ENCODE measurements around the gene FHAD1. TPM values are rescaled to one million over a fixed set of nuclear protein-coding genes. Genes with fewer than 3 reads are reported as not detected.

The FHAD1 gene
- total and polyA plus RNA-seq, 9 of the 15 experiments (the other 6 are each of a cell fraction or from before 2014, with no cell fraction given), result 0.32 to 2.1 (median 1.5) TPM; not detected in 1

DNA sequence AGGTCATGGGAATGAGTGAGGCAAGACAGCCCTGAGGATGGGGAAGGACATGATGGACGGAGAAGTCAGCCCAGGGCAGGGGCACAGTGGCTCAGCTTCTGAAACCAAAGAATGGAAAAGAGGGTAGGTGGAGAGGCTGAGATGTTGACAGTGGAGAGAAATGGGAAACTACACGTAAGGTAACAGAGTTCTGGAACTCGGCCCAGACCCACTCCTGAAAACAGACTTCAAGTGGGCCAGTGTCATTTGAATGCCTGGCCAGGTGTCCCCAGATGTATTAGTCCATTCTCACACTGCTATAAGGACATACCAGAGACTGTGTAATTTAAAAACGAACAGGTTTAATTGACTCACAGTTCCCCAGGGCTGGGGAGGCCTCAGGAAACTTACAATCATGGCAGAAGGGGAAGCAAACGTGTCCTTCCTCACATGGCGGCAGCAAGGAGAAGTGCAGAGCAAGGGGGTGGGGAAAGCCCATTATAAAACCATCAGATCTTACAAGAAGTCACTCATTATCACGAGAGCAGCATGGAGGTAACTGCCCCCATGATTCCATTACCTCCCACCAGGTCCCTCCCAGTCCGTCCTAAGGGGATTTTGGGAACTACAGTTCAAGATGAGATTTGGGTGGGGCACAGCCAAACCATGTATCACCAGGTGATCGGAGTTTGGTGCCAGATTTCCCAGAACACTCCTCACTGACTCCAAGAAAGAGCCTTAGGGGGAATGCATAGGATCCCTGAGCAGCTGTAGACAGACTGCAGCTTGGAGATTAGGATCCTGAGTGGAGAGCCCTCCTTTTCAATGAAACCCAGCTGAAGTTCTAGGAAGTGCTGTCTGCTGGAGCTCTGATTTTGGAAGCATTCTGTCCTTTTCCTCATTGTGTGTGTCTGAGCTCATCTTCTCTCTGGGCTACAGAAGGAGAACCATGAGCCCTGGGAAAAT is 40.3 kb downstream of the FHAD1 start:
- peaks cover 12 to 37% of the 10 kb centered on the region in 2 experiments; a peak in 3 of 5 replicates for H3K27me3 ChIP-seq (ENCODE audit: control insufficient read depth in 2 of 2, insufficient read depth in 2 of 2, low read length in 2 of 2)
- no peaks in the 10 kb centered on the region; the same call in 1 of the 2 replicates for H3K9me3 ChIP-seq (replicated peaks; ENCODE audit: control insufficient read depth, insufficient read depth, low read depth, low read length)
- 8% methylated on average over 9 of the region's 9 CpGs for WGBS (ENCODE audit: insufficient coverage, low coverage, missing lambda C conversion rate)
- ChIA-PET CTCF (ENCODE audit: low intra/inter-chr PET ratio) (interaction anchor here (1.1 to 1.2 kb wide), 2 partner anchors 144 to 214 kb away, joined by 3 to 7 read pairs; no protein-coding TSS in a partner anchor), POLR2A (interaction anchor here (0.5 to 0.7 kb wide), 2 partner anchors 37 to 140 kb away, joined by 3 read pairs; no protein-coding TSS in a partner anchor)
- no peak for FAIRE-seq
- no TSS peak for BruUV-seq (replicated peaks)
- DNase-seq (ENCODE audit: extremely low read depth in 1 of 4, low spot score in 3 of 4), result no peak
- in situ Hi-C loops (cut with MboI), result no loop called here
- H3K4me2 ChIP-seq (ENCODE audit: insufficient read depth, low read length), result no peak overlapping the region
- H3K36me3 ChIP-seq (ENCODE audit: control insufficient read depth, insufficient read depth, low read length), result no peaks in the 10 kb centered on the region
- H3K9ac ChIP-seq (ENCODE audit: insufficient read depth in 1 of 2, low read depth in 2 of 2, low read length in 2 of 2), result no peak overlapping the region
- no peak for ATAC-seq
- no peaks in the 10 kb centered on the region for H3K9me1 ChIP-seq (ENCODE audit: control insufficient read depth, insufficient read depth, low read length)
- TF ChIP-seq CC2D1A (IDR thresholded peaks at IDR 0.05) (peak; percentile 69), TBP (optimal IDR thresholded peaks at IDR 0.05; ENCODE audit: low read depth, low read length) (no peak), CBFA2T3 (IDR thresholded peaks at IDR 0.05) (peak; percentile 15; the same call in 1 of the 2 replicates), SMAD4 (CRISPR knock-in tag; conservative IDR thresholded peaks at IDR 0.05) (0 out of 2 replicates have a peak, but pooled peaks have one; percentile 46)
- TF ChIP-seq, protein P1, sequence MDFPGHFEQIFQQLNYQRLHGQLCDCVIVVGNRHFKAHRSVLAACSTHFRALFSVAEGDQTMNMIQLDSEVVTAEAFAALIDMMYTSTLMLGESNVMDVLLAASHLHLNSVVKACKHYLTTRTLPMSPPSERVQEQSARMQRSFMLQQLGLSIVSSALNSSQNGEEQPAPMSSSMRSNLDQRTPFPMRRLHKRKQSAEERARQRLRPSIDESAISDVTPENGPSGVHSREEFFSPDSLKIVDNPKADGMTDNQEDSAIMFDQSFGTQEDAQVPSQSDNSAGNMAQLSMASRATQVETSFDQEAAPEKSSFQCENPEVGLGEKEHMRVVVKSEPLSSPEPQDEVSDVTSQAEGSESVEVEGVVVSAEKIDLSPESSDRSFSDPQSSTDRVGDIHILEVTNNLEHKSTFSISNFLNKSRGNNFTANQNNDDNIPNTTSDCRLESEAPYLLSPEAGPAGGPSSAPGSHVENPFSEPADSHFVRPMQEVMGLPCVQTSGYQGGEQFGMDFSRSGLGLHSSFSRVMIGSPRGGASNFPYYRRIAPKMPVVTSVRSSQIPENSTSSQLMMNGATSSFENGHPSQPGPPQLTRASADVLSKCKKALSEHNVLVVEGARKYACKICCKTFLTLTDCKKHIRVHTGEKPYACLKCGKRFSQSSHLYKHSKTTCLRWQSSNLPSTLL (IDR thresholded peaks at IDR 0.05), result peak; percentile 80
- no peaks in the 10 kb centered on the region for H3K79me2 ChIP-seq (ENCODE audit: control insufficient read depth, insufficient read depth, low read length)
- no peaks in the 10 kb centered on the region; the same call in 1 of the 2 replicates for H4K20me1 ChIP-seq (replicated peaks; ENCODE audit: control insufficient read depth, insufficient read depth, low read length)
- no peak overlapping the region for H2AFZ ChIP-seq (ENCODE audit: low read depth, low read length)
- no peak overlapping the region for H3K4me3 ChIP-seq
- intact Hi-C loops (cut with micrococcal nuclease), result no loop called here
- no peak overlapping the region for H3K27ac ChIP-seq (ENCODE audit: extremely low read depth, low read depth, low read length)
- peaks cover 0 to 5% of the 10 kb centered on the region in 2 experiments; a peak in 4 of 5 replicates for H3K4me1 ChIP-seq (replicated peaks in 1 of 2; ENCODE audit: control insufficient read depth in 2 of 2, insufficient read depth in 2 of 2, low read length in 2 of 2)

Measured in K562 (cell line).